HepG2 (cell line): Measurements from ENCODE around the gene ZNF507. TPM values are rescaled to one million over a fixed set of nuclear protein-coding genes. Genes with fewer than 3 reads are reported as not detected.

Experiments
- ARHGAP35 ChIP-seq: sonication (generic); formaldehyde crosslinking; IDR thresholded peaks from 2 replicates; pipeline ENCODE4 v1.9.0; 2022; ENCODE audit warnings: mild to moderate bottlenecking, inconsistent platforms, moderate library complexity, missing genetic modification reagents, borderline replicate concordance
- ATRX ChIP-seq: sonication (generic); formaldehyde crosslinking; IDR thresholded peaks from 2 replicates; pipeline ENCODE4 v1.4.0; 2020; ENCODE audit warnings: missing genetic modification reagents, borderline replicate concordance
- BRD4 ChIP-seq: sonication (generic); formaldehyde crosslinking; IDR thresholded peaks from 2 replicates; pipeline ENCODE4 v1.4.0; 2020; ENCODE audit warnings: missing genetic modification reagents
- CCDC6 ChIP-seq: sonication (generic); formaldehyde crosslinking; IDR thresholded peaks from 2 replicates; pipeline ENCODE4 v1.8.1; 2022; ENCODE audit warnings: mild to moderate bottlenecking, missing genetic modification reagents, moderate library complexity
- CEBPZ ChIP-seq: IDR thresholded peaks from 2 replicates; pipeline ENCODE4 v1.6.1; 2012; ENCODE audit warnings: low read length, improper control_type of control experiment
- FOXJ3 ChIP-seq: sonication (generic); formaldehyde crosslinking; IDR thresholded peaks from 2 replicates; pipeline ENCODE4 v1.4.0; 2020; ENCODE audit warnings: missing genetic modification reagents, mild to moderate bottlenecking, borderline replicate concordance
- FOXO4 ChIP-seq: sonication (generic); formaldehyde crosslinking; conservative IDR thresholded peaks from 2 replicates; pipeline ENCODE4 v1.8.1; 2023; ENCODE audit warnings: missing genetic modification reagents
- HNRNPLL ChIP-seq: fragments of 200-400 bp; formaldehyde crosslinking; IDR thresholded peaks from 2 replicates; pipeline ENCODE4 v1.6.1; 2017; ENCODE audit warnings: mild to moderate bottlenecking, low read depth, low read length; ENCODE audit not compliant: poor library complexity, severe bottlenecking
- KLF13 ChIP-seq: sonication (generic); formaldehyde crosslinking; IDR thresholded peaks from 2 replicates; pipeline ENCODE4 v1.4.0; 2020; ENCODE audit warnings: mild to moderate bottlenecking, missing genetic modification reagents
- LCORL ChIP-seq, 2 experiments: fragments of 450-650 bp in 1 of 2; sonication (generic) in 1 of 2; formaldehyde crosslinking in 1 of 2; IDR thresholded peaks; 2 replicates each; pipeline versions ENCODE4 v1.5.0 to v1.6.1; 2017 to 2020; ENCODE audit warnings: antibody characterized with exemption in 1 of 2, missing genetic modification reagents in 1 of 2
- MAFF ChIP-seq: IDR thresholded peaks from 2 replicates; pipeline ENCODE4 v1.6.1; 2011; ENCODE audit warnings: low read depth, low read length, improper control_type of control experiment
- MXD4 ChIP-seq: IDR thresholded peaks from 2 replicates; pipeline ENCODE4 v1.6.1; 2016; ENCODE audit warnings: mild to moderate bottlenecking, missing biosample characterization, missing genetic modification reagents
- PAF1 ChIP-seq: IDR thresholded peaks from 2 replicates; pipeline ENCODE4 v1.6.1; 2016; ENCODE audit warnings: missing genetic modification reagents, missing compliant biosample characterization
- POLR2AphosphoS5 ChIP-seq: IDR thresholded peaks from 2 replicates; pipeline ENCODE4 v1.6.1; 2012; ENCODE audit warnings: low read depth, low read length
- RAD51 ChIP-seq: fragments of 450-650 bp; IDR thresholded peaks from 2 replicates; pipeline ENCODE4 v1.6.1; 2016; ENCODE audit warnings: borderline replicate concordance
- SATB2 ChIP-seq: sonication (generic); formaldehyde crosslinking; IDR thresholded peaks from 2 replicates; pipeline ENCODE4 v1.5.0; 2020; ENCODE audit warnings: missing genetic modification reagents
- SMYD3 ChIP-seq: sonication (generic); formaldehyde crosslinking; IDR thresholded peaks from 2 replicates; pipeline ENCODE4 v1.8.1; 2023; ENCODE audit warnings: mild to moderate bottlenecking, missing genetic modification reagents
- ZNF10 ChIP-seq: sonication (generic); formaldehyde crosslinking; IDR thresholded peaks from 2 replicates; pipeline ENCODE4 v1.4.0; 2020; ENCODE audit warnings: mild to moderate bottlenecking, low read depth, missing genetic modification reagents, borderline replicate concordance
- ZNF3 ChIP-seq: IDR thresholded peaks from 2 replicates; pipeline ENCODE4 v1.7.0; 2017; ENCODE audit warnings: inconsistent platforms
- ZNF317 ChIP-seq: sonication (generic); formaldehyde crosslinking; IDR thresholded peaks from 2 replicates; pipeline ENCODE4 v1.5.0; 2020; ENCODE audit warnings: mild to moderate bottlenecking, missing genetic modification reagents
- ZNF543 ChIP-seq: sonication (generic); formaldehyde crosslinking; IDR thresholded peaks from 2 replicates; pipeline ENCODE4 v1.4.0; 2020; ENCODE audit warnings: mild to moderate bottlenecking, missing genetic modification reagents
- ZNF607 ChIP-seq: sonication (generic); formaldehyde crosslinking; IDR thresholded peaks from 2 replicates; pipeline ENCODE4 v1.5.1; 2020; ENCODE audit warnings: missing genetic modification reagents, mild to moderate bottlenecking, borderline replicate concordance
- polyA plus RNA-seq, 8 experiments: library from polyadenylated mRNA; depleted of rRNA in 3 of 8; stranded (reverse) in 7 of 8; unstranded in 1 of 8; fragments of >200 nt; fragmentation: Illumina TruSeq in 4 of 8; extraction: Trizol in 4 of 8; gene quantifications; 2 replicates each; pipeline versions ENCODE4 v1.2.1 to v1.2.3, GENCODE V29; 2011 to 2016; ENCODE audit warnings: low read depth in 4 of 8, missing spikeins in 1 of 8, mixed read lengths in 1 of 8; ENCODE audit not compliant: insufficient read depth in 1 of 8
- total RNA-seq, 5 experiments: library from RNA; depleted of rRNA; stranded (reverse); fragments of >200 nt; fragmentation: Illumina TruSeq; extraction: Trizol; gene quantifications; 2 replicates each; pipeline ENCODE4 v1.2.3, GENCODE V29; 2016; ENCODE audit warnings: low read depth in 1 of 5
- TF ChIP-seq, protein P1 (sequence below): IDR thresholded peaks from 2 replicates; pipeline ENCODE4 v1.6.1; 2016; ENCODE audit warnings: low read depth

ZNF507 gene
- total and polyA plus RNA-seq, 2 of the 13 experiments (the other 11 are each of a cell fraction or from before 2014, with no cell fraction given), result 7.3 to 10.9 TPM

DNA sequence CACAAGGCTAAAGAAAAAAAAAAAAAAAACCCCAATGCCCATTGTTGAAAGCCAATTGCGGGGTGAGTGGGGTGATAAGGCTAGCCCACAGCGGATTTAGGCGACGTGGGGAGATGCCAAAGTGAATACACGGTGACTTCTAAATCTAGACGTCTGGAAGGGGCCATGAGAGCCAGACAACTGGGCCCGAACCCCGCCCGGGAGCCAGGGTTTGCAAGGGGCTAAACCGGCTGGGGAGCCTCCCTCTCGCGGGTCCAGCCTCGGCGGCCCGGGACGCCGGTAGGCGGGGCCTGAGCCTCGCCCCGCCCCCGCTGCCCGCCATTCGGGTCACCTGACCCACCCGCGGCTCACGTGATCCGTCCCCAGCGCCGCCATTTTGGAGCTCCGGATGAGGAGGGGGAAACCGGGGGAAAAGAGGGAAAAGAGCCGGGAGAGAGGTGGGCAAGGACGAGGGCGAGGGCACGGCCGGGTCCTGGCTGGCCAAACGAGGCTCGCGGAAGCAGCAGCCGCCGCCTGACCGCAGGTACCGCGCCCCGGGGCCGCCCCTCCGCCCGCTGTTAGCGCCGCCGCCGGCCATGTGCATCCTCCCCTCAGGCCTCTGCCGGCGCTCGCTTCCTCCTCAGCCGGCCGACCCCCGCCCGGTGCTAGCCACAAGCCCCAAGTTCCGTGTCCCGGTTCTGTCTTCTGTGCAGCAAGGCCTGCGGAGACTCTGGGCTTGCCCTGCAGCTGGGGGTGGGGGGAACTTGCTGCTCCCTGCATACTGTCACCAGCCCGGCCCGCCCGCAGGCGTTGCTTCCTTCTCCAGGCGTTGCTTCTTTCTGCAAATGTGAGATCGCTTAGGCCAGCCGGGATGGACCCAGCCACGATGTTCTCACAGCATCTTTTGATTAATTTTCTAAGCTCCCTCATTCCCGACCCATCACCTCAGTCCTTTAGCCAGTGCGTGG is at the start of gene ZNF507 (continued):
- TF ChIP-seq FOXO4 (CRISPR knock-in tag) (no peak), POLR2AphosphoS5 (peak; percentile 67), SMYD3 (no peak), ZNF317 (no peak), ZNF607 (peak; percentile 86; the same call in 1 of the 2 replicates), PAF1 (CRISPR knock-in tag) (no peak), ZNF543 (peak; percentile 61; the same call in 1 of the 2 replicates), HNRNPLL (peak; percentile 61), ZNF3 (CRISPR knock-in tag) (no peak), MAFF (no peak), BRD4 (CRISPR knock-in tag) (peak; percentile 84), MXD4 (CRISPR knock-in tag) (0 out of 2 replicates have a peak, but pooled peaks have one; percentile 61), SATB2 (CRISPR knock-in tag) (no peak), RAD51 (peak; percentile 97), ZNF10 (CRISPR knock-in tag) (no peak), CEBPZ (no peak), CCDC6 (no peak), FOXJ3 (CRISPR knock-in tag) (no peak), ARHGAP35 (CRISPR knock-in tag) (no peak), ATRX (no peak), LCORL (IDR thresholded peaks at IDR 0.05) (no peak), LCORL (CRISPR knock-in tag; IDR thresholded peaks at IDR 0.05) (peak; percentile 19; the same call in 1 of the 2 replicates), KLF13 (CRISPR knock-in tag) (no peak)
- TF ChIP-seq, protein P1, sequence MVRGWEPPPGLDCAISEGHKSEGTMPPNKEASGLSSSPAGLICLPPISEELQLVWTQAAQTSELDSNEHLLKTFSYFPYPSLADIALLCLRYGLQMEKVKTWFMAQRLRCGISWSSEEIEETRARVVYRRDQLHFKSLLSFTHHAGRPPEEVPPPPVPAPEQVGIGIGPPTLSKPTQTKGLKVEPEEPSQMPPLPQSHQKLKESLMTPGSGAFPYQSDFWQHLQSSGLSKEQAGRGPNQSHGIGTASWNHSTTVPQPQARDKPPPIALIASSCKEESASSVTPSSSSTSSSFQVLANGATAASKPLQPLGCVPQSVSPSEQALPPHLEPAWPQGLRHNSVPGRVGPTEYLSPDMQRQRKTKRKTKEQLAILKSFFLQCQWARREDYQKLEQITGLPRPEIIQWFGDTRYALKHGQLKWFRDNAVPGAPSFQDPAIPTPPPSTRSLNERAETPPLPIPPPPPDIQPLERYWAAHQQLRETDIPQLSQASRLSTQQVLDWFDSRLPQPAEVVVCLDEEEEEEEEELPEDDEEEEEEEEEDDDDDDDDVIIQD (CRISPR knock-in tag), result no peak
